Karpas-422 (cell line): ENCODE data around the gene CCDC144A. TPM values are rescaled to one million over a fixed set of nuclear protein-coding genes. Genes with fewer than 3 reads are reported as not detected.
"Not testable (repeated sequence)": the region's sequence is repeated elsewhere in the genome, so short reads cannot be mapped to it uniquely, and the experiment has no call there.

Source experiments
- DNase-seq: peaks from one replicate; pipeline ENCODE4 v3.0.0-alpha.2; 2015
- H2AFZ ChIP-seq: fragments of 200-600 bp; sonication (generic); 2 replicates; pipeline ENCODE4 v1.6.1; 2014; ENCODE audit warnings: antibody characterized with exemption, low read length, mixed read lengths
- H3K27ac ChIP-seq: fragments of 200-600 bp; sonication (generic); 2 replicates; pipeline ENCODE4 v1.5.1; 2014; ENCODE audit warnings: mild to moderate bottlenecking, low read length, moderate library complexity
- H3K27me3 ChIP-seq: fragments of 200-600 bp; sonication (generic); 2 replicates; pipeline ENCODE4 v1.6.1; 2014; ENCODE audit warnings: low read length, mixed read lengths
- H3K36me3 ChIP-seq: fragments of 200-600 bp; sonication (generic); 2 replicates; pipeline ENCODE4 v1.6.1; 2014; ENCODE audit warnings: low read length, mixed read lengths; ENCODE audit not compliant: insufficient read depth
- H3K4me1 ChIP-seq: fragments of 200-600 bp; sonication (generic); 2 replicates; pipeline ENCODE4 v1.6.1; 2014; ENCODE audit warnings: mild to moderate bottlenecking, low read length, mixed read lengths
- H3K4me2 ChIP-seq: fragments of 200-600 bp; sonication (generic); 2 replicates; pipeline ENCODE4 v1.6.1; 2014; ENCODE audit warnings: low read length, low read depth, mild to moderate bottlenecking; ENCODE audit not compliant: poor library complexity, severe bottlenecking
- H3K4me3 ChIP-seq: fragments of 200-600 bp; sonication (generic); 2 replicates; pipeline ENCODE4 v1.5.1; 2014; ENCODE audit warnings: mild to moderate bottlenecking, antibody characterized with exemption, low read length, mixed read lengths
- H3K79me2 ChIP-seq: fragments of 200-600 bp; sonication (generic); 2 replicates; pipeline ENCODE4 v1.6.1; 2014; ENCODE audit warnings: mild to moderate bottlenecking, low read length, mixed read lengths
- H3K9ac ChIP-seq: fragments of 200-600 bp; sonication (generic); 2 replicates; pipeline ENCODE4 v1.6.0; 2014; ENCODE audit warnings: low read length
- H3K9me2 ChIP-seq: fragments of 200-600 bp; sonication (generic), shearing (Covaris generic); replicated peaks from 2 replicates; pipeline ENCODE4 v1.6.0; 2014; ENCODE audit warnings: mild to moderate bottlenecking, low read length, moderate library complexity; ENCODE audit not compliant: insufficient read depth
- H3K9me3 ChIP-seq: fragments of 300-700, 200-600 bp; sonication (generic); 2 replicates; pipeline ENCODE4 v1.6.1; 2014; ENCODE audit warnings: low read length, mixed read lengths
- H4K20me1 ChIP-seq: fragments of 200-600 bp; sonication (generic); 2 replicates; pipeline ENCODE4 v1.6.1; 2014; ENCODE audit warnings: mild to moderate bottlenecking, antibody characterized with exemption, low read length, low read depth; ENCODE audit not compliant: insufficient read depth
- total RNA-seq: library from RNA; depleted of rRNA; stranded (reverse); fragments of >200 nt; shearing (Covaris generic); gene quantifications from 2 replicates; pipeline ENCODE4 v1.2.3, GENCODE V29; 2014; ENCODE audit warnings: low replicate concordance

CCDC144A gene
- total RNA-seq, 1 experiment from 2014 or later, result not detected

DNA sequence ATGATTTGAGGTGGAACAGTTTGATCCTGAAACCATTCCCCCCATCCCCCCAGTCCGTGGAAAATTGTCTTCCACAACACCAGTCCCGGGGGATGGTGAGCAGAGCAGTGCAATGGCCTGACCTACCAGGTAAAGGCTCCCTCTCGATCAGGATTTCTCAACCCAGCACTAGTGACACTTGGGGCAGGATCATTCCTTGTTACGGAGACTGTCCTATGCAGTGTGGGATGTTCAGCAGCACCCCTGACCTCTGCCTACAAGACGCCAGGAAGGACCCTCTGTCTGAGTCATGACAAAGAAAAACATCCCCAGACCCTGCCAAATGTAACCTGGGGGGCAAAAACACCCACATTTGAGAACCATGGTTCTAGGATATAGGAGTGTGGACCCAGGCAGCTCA lies 114.8 kb downstream of the CCDC144A start:
- not testable (repeated sequence) for H4K20me1 ChIP-seq, H3K27me3 ChIP-seq, H3K4me1 ChIP-seq, H3K4me2 ChIP-seq, H3K79me2 ChIP-seq, DNase-seq, H3K36me3 ChIP-seq, H3K9me2 ChIP-seq, H3K4me3 ChIP-seq, H3K27ac ChIP-seq, H3K9me3 ChIP-seq, H2AFZ ChIP-seq, H3K9ac ChIP-seq

DNA sequence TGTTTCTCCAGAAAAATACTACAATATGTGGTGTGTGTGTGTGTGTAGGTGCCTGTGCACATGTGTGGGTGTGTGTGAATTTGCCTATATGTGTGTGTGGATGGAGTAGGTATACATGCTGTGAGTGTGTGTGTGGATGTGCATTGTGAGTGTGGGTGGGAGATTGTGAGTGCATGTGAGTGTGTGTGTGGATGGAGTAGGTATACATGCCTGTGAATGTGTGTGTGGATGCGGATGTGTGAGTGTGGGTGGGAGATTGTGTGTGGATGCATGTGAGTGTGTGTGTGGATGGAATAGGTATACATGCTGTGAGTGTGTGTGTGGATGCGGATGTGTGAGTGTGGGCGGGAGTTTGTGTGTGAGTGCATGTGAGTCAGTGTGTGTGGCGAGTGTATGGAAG lies 116.6 kb downstream of the CCDC144A start:
- H3K9ac ChIP-seq, H3K4me2 ChIP-seq, H3K9me3 ChIP-seq, H3K4me3 ChIP-seq, H3K27me3 ChIP-seq, DNase-seq, H3K27ac ChIP-seq, H3K4me1 ChIP-seq, H2AFZ ChIP-seq, H3K79me2 ChIP-seq, H3K36me3 ChIP-seq, H3K9me2 ChIP-seq, H4K20me1 ChIP-seq: not testable (repeated sequence)

- not testable (repeated sequence) for H3K9me3 ChIP-seq, H2AFZ ChIP-seq, H3K4me2 ChIP-seq, H3K9ac ChIP-seq, H4K20me1 ChIP-seq, H3K79me2 ChIP-seq, H3K36me3 ChIP-seq, DNase-seq, H3K4me1 ChIP-seq, H3K4me3 ChIP-seq, H3K27ac ChIP-seq, H3K27me3 ChIP-seq, H3K9me2 ChIP-seq
Measured at GRCh38 chr17:16807620-16808019, 117.6 kb downstream of the CCDC144A start.

GRCh38 chr17:16810236-16810635 lies 120.2 kb downstream of the CCDC144A start:
- not testable (repeated sequence) for H3K27ac ChIP-seq, H4K20me1 ChIP-seq, H3K79me2 ChIP-seq, H3K27me3 ChIP-seq, H3K36me3 ChIP-seq, H3K9me2 ChIP-seq, H3K9me3 ChIP-seq, DNase-seq, H3K4me1 ChIP-seq, H2AFZ ChIP-seq, H3K4me3 ChIP-seq, H3K9ac ChIP-seq, H3K4me2 ChIP-seq

- H2AFZ ChIP-seq, H3K9me3 ChIP-seq, DNase-seq, H3K4me2 ChIP-seq, H3K4me1 ChIP-seq, H3K4me3 ChIP-seq, H3K27ac ChIP-seq, H3K27me3 ChIP-seq, H3K79me2 ChIP-seq, H3K9me2 ChIP-seq, H4K20me1 ChIP-seq, H3K9ac ChIP-seq, H3K36me3 ChIP-seq: not testable (repeated sequence)
Measured at GRCh38 chr17:16812126-16812525, 122.1 kb downstream of the CCDC144A start.

GRCh38 chr17:16814439-16814838 lies 124.4 kb downstream of the CCDC144A start:
- Histone ChIP-seq H3K4me3 (no peak overlapping the region), H3K36me3 (no peaks in the 10 kb centered on the region), H3K4me2 (no peak overlapping the region), H3K9ac (no peak overlapping the region), H2AFZ (no peak overlapping the region), H3K9me2 (no peaks in the 10 kb centered on the region), H3K27me3 (no peaks in the 10 kb centered on the region), H4K20me1 (no peaks in the 10 kb centered on the region), H3K79me2 (no peaks in the 10 kb centered on the region), H3K4me1 (no peaks in the 10 kb centered on the region), H3K9me3 (no peaks in the 10 kb centered on the region), H3K27ac (no peak overlapping the region)
- DNase-seq, result no peak

DNA sequence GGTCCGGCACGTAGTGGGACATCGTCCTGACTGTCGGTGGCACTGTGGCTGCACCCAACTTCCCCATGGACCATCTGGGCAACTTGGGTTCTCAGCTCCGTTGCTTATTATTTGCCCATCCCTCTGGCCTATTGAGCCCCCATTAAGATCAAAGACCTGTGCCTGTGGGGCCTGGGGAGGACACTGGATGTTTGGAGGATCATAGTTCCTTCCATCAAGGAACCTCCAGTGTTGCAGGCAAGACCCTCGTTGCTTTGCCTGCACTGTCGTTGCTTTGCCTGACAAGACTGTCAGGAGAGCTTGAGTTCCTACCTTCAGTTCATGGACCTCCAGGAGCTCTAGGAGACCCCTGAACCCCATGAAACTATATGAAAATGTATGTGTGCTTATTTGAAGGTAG lies 127.2 kb downstream of the CCDC144A start:
- H3K9me2 ChIP-seq, result no peaks in the 10 kb centered on the region
- H3K4me2 ChIP-seq, result no peak overlapping the region
- H3K4me1 ChIP-seq, result no peaks in the 10 kb centered on the region
- DNase-seq, result no peak
- H3K27me3 ChIP-seq, result no peaks in the 10 kb centered on the region
- no peak overlapping the region for H3K27ac ChIP-seq
- no peaks in the 10 kb centered on the region for H3K9me3 ChIP-seq
- H3K4me3 ChIP-seq, result no peak overlapping the region
- no peaks in the 10 kb centered on the region for H3K36me3 ChIP-seq
- H3K9ac ChIP-seq, result no peak overlapping the region
- no peaks in the 10 kb centered on the region for H4K20me1 ChIP-seq
- H2AFZ ChIP-seq, result no peak overlapping the region
- H3K79me2 ChIP-seq, result no peaks in the 10 kb centered on the region

DNA sequence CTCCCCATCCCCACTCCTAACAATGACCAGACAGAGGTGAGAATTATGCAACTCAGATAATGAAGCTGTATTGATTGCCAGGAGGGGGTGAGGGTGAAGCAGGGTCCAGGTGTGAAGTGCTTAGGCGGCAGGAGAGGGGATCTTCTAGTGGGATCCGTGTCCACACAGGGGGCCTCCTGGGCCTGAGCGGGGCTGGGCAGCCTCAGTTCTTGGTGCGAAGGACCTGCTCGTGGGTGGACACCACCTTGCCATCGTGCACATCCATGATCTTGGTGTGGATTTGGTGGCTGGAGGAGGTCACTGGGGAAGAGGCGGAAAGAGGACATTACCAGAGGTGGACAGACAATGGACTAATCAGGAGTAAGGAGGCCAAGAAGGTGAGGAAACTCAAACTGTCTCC lies 127.9 kb downstream of the CCDC144A start:
- not testable (repeated sequence) for H3K27ac ChIP-seq, H3K4me2 ChIP-seq, DNase-seq, H2AFZ ChIP-seq, H3K9ac ChIP-seq, H3K9me2 ChIP-seq, H3K36me3 ChIP-seq, H3K9me3 ChIP-seq, H4K20me1 ChIP-seq, H3K27me3 ChIP-seq, H3K4me1 ChIP-seq, H3K4me3 ChIP-seq, H3K79me2 ChIP-seq

DNA sequence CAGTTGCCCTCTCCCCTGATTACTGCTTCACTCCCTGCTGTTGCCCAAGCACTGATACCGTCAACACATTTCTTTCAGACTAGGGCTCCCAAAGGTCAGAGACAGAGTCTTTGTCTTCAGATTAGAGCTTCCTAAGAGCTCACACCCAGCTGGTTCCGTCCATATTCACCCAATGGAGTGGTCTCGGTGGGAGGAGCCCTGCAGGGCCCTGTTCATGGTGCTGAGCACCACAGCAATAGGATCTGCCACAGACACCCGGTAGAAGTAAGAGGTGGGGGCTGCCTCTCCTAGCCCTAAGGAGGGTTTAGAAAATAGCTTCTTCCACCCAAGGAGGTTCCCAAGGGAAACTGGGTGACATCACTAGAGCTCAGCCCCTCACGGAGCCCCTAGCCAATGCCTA lies 128.3 kb downstream of the CCDC144A start:
- no peaks in the 10 kb centered on the region for H3K36me3 ChIP-seq
- no peaks in the 10 kb centered on the region for H3K27me3 ChIP-seq
- H3K4me3 ChIP-seq, result no peak overlapping the region
- H3K4me1 ChIP-seq, result no peaks in the 10 kb centered on the region
- H3K4me2 ChIP-seq, result no peak overlapping the region
- H4K20me1 ChIP-seq, result no peaks in the 10 kb centered on the region
- no peak overlapping the region for H2AFZ ChIP-seq
- no peaks in the 10 kb centered on the region for H3K9me3 ChIP-seq
- no peaks in the 10 kb centered on the region for H3K9me2 ChIP-seq
- no peak for DNase-seq
- H3K9ac ChIP-seq, result no peak overlapping the region
- H3K27ac ChIP-seq, result no peak overlapping the region
- no peaks in the 10 kb centered on the region for H3K79me2 ChIP-seq
